Left ventricle myocardium inferior (tissue), 1 donor: Measurements from ENCODE around the gene PTGDR2. TPM values are rescaled to one million over a fixed set of nuclear protein-coding genes. Genes with fewer than 3 reads are reported as not detected.

Experiments used
- DNase-seq: peaks from one replicate; pipeline ENCODE4 v3.0.0-alpha.2; 2020
- H3K27ac ChIP-seq: fragments of 200-600 bp; replicated peaks from 2 replicates; pipeline ENCODE4 v1.8.0; 2021
- H3K27me3 ChIP-seq: fragments of 200-600 bp; 2 replicates; pipeline ENCODE4 v1.8.0; 2021; ENCODE audit warnings: low read depth
- H3K36me3 ChIP-seq: fragments of 200-600 bp; 2 replicates; pipeline ENCODE4 v1.8.0; 2021
- H3K4me1 ChIP-seq: fragments of 200-600 bp; 2 replicates; pipeline ENCODE4 v1.8.0; 2021
- H3K4me3 ChIP-seq: fragments of 200-600 bp; 2 replicates; pipeline ENCODE4 v1.8.0; 2021; ENCODE audit warnings: mild to moderate bottlenecking, moderate library complexity
- H3K9me3 ChIP-seq: fragments of 200-600 bp; replicated peaks from 2 replicates; pipeline ENCODE4 v1.8.0; 2021
- intact Hi-C: fragments of 100-400 bp; cut with micrococcal nuclease; formaldehyde crosslinking; loops from one replicate; pipeline ENCODE4 v1.11.0; 2022
- total RNA-seq: library from RNA; stranded (reverse); fragmentation: NEBNext Ultra II Directional; extraction: Animal tissue kit (Norgen Biotek cat#: 25700); gene quantifications from one replicate; pipeline ENCODE4 v1.2.1, GENCODE V29; 2021
- TF ChIP-seq, protein P1 (sequence below): fragments of 200-600 bp; IDR thresholded peaks from 2 replicates; pipeline ENCODE4 v1.8.0; 2021; ENCODE audit warnings: antibody characterized with exemption, mild to moderate bottlenecking, borderline replicate concordance
- donor health status: DM: no; HTN: yes; CAD: no; lungs with severe emphysema.

The PTGDR2 gene
- total RNA-seq, 1 donor from 2014 or later = 2.3 TPM

- peaks cover 25% of the 10 kb centered on the region for H3K36me3 ChIP-seq
- no peak overlapping the region for H3K4me3 ChIP-seq
- H3K27ac ChIP-seq = peak overlapping the region; percentile 72
- H3K4me1 ChIP-seq = peaks cover 22% of the 10 kb centered on the region
- H3K9me3 ChIP-seq = no peaks in the 10 kb centered on the region
- no peaks in the 10 kb centered on the region for H3K27me3 ChIP-seq
- TF ChIP-seq, protein P1, sequence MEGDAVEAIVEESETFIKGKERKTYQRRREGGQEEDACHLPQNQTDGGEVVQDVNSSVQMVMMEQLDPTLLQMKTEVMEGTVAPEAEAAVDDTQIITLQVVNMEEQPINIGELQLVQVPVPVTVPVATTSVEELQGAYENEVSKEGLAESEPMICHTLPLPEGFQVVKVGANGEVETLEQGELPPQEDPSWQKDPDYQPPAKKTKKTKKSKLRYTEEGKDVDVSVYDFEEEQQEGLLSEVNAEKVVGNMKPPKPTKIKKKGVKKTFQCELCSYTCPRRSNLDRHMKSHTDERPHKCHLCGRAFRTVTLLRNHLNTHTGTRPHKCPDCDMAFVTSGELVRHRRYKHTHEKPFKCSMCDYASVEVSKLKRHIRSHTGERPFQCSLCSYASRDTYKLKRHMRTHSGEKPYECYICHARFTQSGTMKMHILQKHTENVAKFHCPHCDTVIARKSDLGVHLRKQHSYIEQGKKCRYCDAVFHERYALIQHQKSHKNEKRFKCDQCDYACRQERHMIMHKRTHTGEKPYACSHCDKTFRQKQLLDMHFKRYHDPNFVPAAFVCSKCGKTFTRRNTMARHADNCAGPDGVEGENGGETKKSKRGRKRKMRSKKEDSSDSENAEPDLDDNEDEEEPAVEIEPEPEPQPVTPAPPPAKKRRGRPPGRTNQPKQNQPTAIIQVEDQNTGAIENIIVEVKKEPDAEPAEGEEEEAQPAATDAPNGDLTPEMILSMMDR = no peak
- no peak for DNase-seq
- intact Hi-C loops = no loop called here
Measured at GRCh38 chr11:60889869-60890311, 34.1 kb upstream of the PTGDR2 start.

DNA sequence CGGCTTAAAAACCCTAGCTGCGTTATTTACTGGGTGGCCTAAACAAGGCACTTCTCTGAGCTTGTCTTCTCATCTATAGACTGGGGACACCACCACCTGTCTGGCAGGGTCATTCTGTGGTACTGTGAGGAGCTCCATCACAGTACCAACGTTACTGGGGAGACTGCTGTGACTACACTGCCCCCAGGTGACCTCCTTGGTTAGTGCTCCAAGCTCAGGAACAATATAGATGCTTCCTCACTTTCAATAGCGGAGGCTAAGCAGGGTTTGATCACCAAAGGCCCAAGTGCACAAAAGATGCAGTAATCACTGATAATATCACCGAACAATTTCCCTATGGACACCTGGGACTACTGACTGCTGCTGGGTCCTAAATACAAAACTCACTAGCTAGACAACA lies 31.8 kb upstream of the PTGDR2 start:
- intact Hi-C loops = no loop called here
- Histone ChIP-seq H3K4me3 (no peak overlapping the region), H3K27me3 (no peaks in the 10 kb centered on the region), H3K27ac (no peak overlapping the region), H3K4me1 (peaks cover 22% of the 10 kb centered on the region), H3K9me3 (no peaks in the 10 kb centered on the region), H3K36me3 (peaks cover 2% of the 10 kb centered on the region)
- TF ChIP-seq, protein P1 = peak; percentile 66
- no peak for DNase-seq

DNA sequence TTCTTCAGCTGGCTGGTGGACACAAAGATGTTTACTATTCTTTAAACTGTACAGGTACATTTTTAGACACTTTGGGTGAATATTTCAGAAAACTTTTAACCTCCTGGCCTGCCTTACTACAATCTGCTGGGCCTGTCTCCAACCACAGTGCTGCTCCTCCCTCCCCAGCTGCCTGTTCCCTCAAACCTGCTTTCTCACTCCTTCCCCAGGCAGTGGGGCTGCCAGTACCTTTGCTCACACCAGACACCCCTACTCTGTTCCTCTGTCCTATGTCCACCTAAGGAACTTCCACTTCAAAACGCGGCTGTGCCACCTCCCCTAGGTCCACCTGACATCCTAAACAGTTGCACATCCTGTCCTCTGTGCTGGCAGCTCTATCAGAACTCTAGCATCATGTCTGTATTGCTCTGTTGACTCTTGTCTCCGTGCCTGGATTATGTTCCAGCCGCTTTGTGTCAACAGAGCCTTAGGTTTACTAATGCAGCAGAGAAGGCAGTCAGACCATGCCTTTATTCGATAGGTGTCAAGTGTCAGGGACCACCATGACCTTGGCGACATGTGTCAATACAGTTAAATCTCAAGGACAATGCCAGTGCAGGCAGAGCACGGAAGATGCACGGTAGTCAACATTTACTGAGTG lies 25.0 kb upstream of the PTGDR2 start:
- H3K27me3 ChIP-seq = no peaks in the 10 kb centered on the region
- H3K4me3 ChIP-seq = no peak overlapping the region
- TF ChIP-seq, protein P1 = no peak
- intact Hi-C loops = no loop called here
- H3K36me3 ChIP-seq = peaks cover 20% of the 10 kb centered on the region
- H3K4me1 ChIP-seq = peaks cover 27% of the 10 kb centered on the region
- H3K9me3 ChIP-seq = no peaks in the 10 kb centered on the region
- no peak overlapping the region for H3K27ac ChIP-seq
- DNase-seq = no peak

GRCh38 chr11:60879971-60880588 lies 24.3 kb upstream of the PTGDR2 start:
- DNase-seq = no peak
- intact Hi-C loops = no loop called here

DNA sequence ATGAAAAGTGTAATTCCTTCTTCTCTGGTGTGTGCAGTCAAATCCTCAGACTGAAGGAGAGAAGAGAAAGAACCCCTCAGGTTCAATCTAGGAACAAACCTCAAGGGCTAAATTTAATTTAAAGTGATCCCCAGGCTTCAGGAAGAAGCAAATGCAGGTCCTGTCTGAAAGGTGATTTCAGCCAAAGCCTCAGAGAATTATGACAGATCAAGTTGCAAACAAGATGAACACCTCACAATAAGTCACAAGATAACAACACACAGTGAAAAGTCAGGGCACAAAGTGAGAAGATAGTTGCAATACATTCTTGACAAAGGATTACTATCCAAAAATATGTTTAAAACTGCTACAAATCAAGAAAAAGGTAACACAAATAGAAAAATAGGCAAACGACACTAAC lies 23.4 kb upstream of the PTGDR2 start:
- Histone ChIP-seq H3K9me3 (no peaks in the 10 kb centered on the region), H3K36me3 (peaks cover 20% of the 10 kb centered on the region), H3K27ac (peak overlapping the region; percentile 84), H3K27me3 (no peaks in the 10 kb centered on the region), H3K4me1 (peaks cover 35% of the 10 kb centered on the region), H3K4me3 (no peak overlapping the region)
- TF ChIP-seq, protein P1 = no peak
- no peak for DNase-seq
- intact Hi-C loops = no loop called here

More at GRCh38 chr11:60879971-60880588, 24.3 kb upstream of the PTGDR2 start:
- Histone ChIP-seq H3K27me3 (no peaks in the 10 kb centered on the region), H3K36me3 (peaks cover 20% of the 10 kb centered on the region), H3K4me1 (peaks cover 27% of the 10 kb centered on the region), H3K27ac (peak overlapping the region; percentile 84), H3K4me3 (no peak overlapping the region), H3K9me3 (no peaks in the 10 kb centered on the region)
- TF ChIP-seq, protein P1 = no peak
